K562 (cell line): ENCODE results near the gene BAK1. TPM values are rescaled to one million over a fixed set of nuclear protein-coding genes. Genes with fewer than 3 reads are reported as not detected.

Experiments used
- ATAC-seq: fragments of 200-7000 bp; cut with Tn5 transposase; 3 replicates; pipeline ENCODE4 v1.9.1; 2020; ENCODE audit warnings: moderate library complexity
- BruUV-seq: library from RNA; stranded (reverse); fragments of 400-500 nt; replicated peaks from 2 replicates; lab custom pipeline; 2021; lab: Mats Ljungman, UMichigan
- CTCF ChIA-PET: fragments of 300-600 bp; formaldehyde crosslinking; extraction: SDS; loops from one replicate; lab custom pipeline; 2021; ENCODE audit warnings: low intra/inter-chr PET ratio; lab: Yijun Ruan, JAX
- POLR2A ChIA-PET: fragments of 300-600, 350-650 bp; sonication (Branson Sonifier 250); formaldehyde crosslinking; extraction: SDS; loops from one replicate; lab custom pipeline; 2021; ENCODE audit warnings: antibody characterized with exemption, inconsistent platforms; lab: Yijun Ruan, JAX
- DNase-seq, 4 experiments: peaks; one replicate each; pipeline versions ENCODE4 v3.0.0 to v3.0.0-alpha.2; 2011 to 2018; ENCODE audit warnings: low spot score in 3 of 4, mixed read lengths in 3 of 4; ENCODE audit errors: extremely low read depth in 1 of 4
- FAIRE-seq: peaks from 2 replicates; lab custom pipeline; 2011; peaks lifted over from hg19 to GRCh38; lab: Jason Lieb, UNC
- H2AFZ ChIP-seq: 2 replicates; pipeline ENCODE4 v1.6.0; 2011; ENCODE audit warnings: low read depth, low read length, control low read depth, inconsistent platforms
- H3K27ac ChIP-seq: fragments of 200-600 bp; 3 replicates; pipeline ENCODE4 v1.8.0; 2011; ENCODE audit warnings: low read depth, mild to moderate bottlenecking, control low read depth, inconsistent platforms, low read length, moderate library complexity, mixed read lengths; ENCODE audit errors: extremely low read depth
- H3K27me3 ChIP-seq, 2 experiments: fragments of 300-600 bp in 1 of 2; 2 replicates in 1 of 2; 3 replicates in 1 of 2; pipeline versions ENCODE4 v1.6.0 to v1.8.0; 2011; ENCODE audit warnings: inconsistent platforms in 2 of 2, low read length in 2 of 2, mild to moderate bottlenecking in 1 of 2, mixed read lengths in 1 of 2, moderate library complexity in 1 of 2; ENCODE audit not compliant: control insufficient read depth in 2 of 2, insufficient read depth in 2 of 2
- H3K36me3 ChIP-seq: fragments of 300-600 bp; 3 replicates; pipeline ENCODE4 v1.8.0; 2011; ENCODE audit warnings: mild to moderate bottlenecking, low read length, inconsistent platforms; ENCODE audit not compliant: control insufficient read depth, insufficient read depth
- H3K4me1 ChIP-seq, 2 experiments: fragments of 200-600 bp in 1 of 2; replicated peaks in 1 of 2; 2 replicates in 1 of 2; 3 replicates in 1 of 2; pipeline versions ENCODE4 v1.5.1 to v1.8.0; 2011; ENCODE audit warnings: inconsistent platforms in 2 of 2, low read length in 2 of 2, mild to moderate bottlenecking in 1 of 2, mixed read lengths in 1 of 2, moderate library complexity in 1 of 2; ENCODE audit not compliant: control insufficient read depth in 2 of 2, insufficient read depth in 2 of 2
- H3K4me2 ChIP-seq: 2 replicates; pipeline ENCODE4 v1.6.1; 2011; ENCODE audit warnings: low read length, control low read depth, inconsistent platforms, mixed read lengths; ENCODE audit not compliant: insufficient read depth
- H3K4me3 ChIP-seq: fragments of 200-600 bp; sonication (generic), shearing (Covaris generic); 2 replicates; pipeline ENCODE4 v1.5.1; 2016; ENCODE audit warnings: control low read depth, inconsistent platforms
- H3K79me2 ChIP-seq: fragments of 200-600 bp; 3 replicates; pipeline ENCODE4 v1.8.0; 2011; ENCODE audit warnings: low read length, inconsistent platforms; ENCODE audit not compliant: control insufficient read depth, insufficient read depth
- H3K9ac ChIP-seq, 2 experiments: 2 replicates each; pipeline versions ENCODE4 v1.6.0 to v1.6.1; 2011; ENCODE audit warnings: low read depth in 2 of 2, low read length in 2 of 2, control low read depth in 1 of 2, inconsistent platforms in 1 of 2, mild to moderate bottlenecking in 1 of 2, mixed read lengths in 1 of 2; ENCODE audit not compliant: insufficient read depth in 1 of 2
- H3K9me1 ChIP-seq: one replicate; pipeline ENCODE4 v1.6.0; 2011; ENCODE audit warnings: inconsistent platforms, mild to moderate bottlenecking, low read length, moderate library complexity; ENCODE audit not compliant: control insufficient read depth, insufficient read depth
- H3K9me3 ChIP-seq: replicated peaks from 2 replicates; pipeline ENCODE4 v1.5.1; 2011; ENCODE audit warnings: low read depth, low read length, inconsistent platforms; ENCODE audit not compliant: control insufficient read depth, insufficient read depth
- H4K20me1 ChIP-seq: replicated peaks from 2 replicates; pipeline ENCODE4 v1.6.1; 2011; ENCODE audit warnings: low read length, inconsistent platforms, mixed read lengths; ENCODE audit not compliant: control insufficient read depth, insufficient read depth
- BDP1 ChIP-seq: IDR thresholded peaks from 3 replicates; pipeline ENCODE4 v1.6.1; 2011; ENCODE audit not compliant: insufficient read length, insufficient read depth
- C11orf30 ChIP-seq: fragments of 450-650 bp; IDR thresholded peaks from 2 replicates; pipeline ENCODE4 v1.6.1; 2016; ENCODE audit warnings: low read depth, mild to moderate bottlenecking
- DLX4 ChIP-seq: fragments of 250-450 bp; sonication (Bioruptor Pico); IDR thresholded peaks from 2 replicates; pipeline ENCODE4 v1.6.1; 2021; ENCODE audit warnings: mild to moderate bottlenecking
- HMBOX1 ChIP-seq: sonication (generic); IDR thresholded peaks from 2 replicates; pipeline ENCODE4 v1.6.1; 2016
- KDM4B ChIP-seq, 2 experiments: fragments of 450-650 bp in 1 of 2; sonication (generic) in 1 of 2; IDR thresholded peaks; 2 replicates each; pipeline ENCODE4 v1.6.1; 2016 to 2017; ENCODE audit warnings: borderline replicate concordance in 2 of 2, antibody characterized with exemption in 1 of 2, low read depth in 1 of 2, mild to moderate bottlenecking in 1 of 2
- MYNN ChIP-seq, 2 experiments: sonication (generic); formaldehyde crosslinking in 1 of 2; IDR thresholded peaks; 2 replicates each; pipeline versions ENCODE4 v1.5.0 to v1.6.1; 2016 to 2020; ENCODE audit warnings: antibody characterized with exemption in 1 of 2, missing genetic modification reagents in 1 of 2
- PBX2 ChIP-seq, 2 experiments: IDR thresholded peaks in 1 of 2; conservative IDR thresholded peaks in 1 of 2; 2 replicates each; pipeline ENCODE4 v1.6.1; 2016; ENCODE audit warnings: low read depth in 2 of 2, mild to moderate bottlenecking in 1 of 2, missing compliant biosample characterization in 1 of 2, missing genetic modification characterization in 1 of 2, moderate library complexity in 1 of 2
- RBFOX2 ChIP-seq: fragments of 200-400 bp; formaldehyde crosslinking; IDR thresholded peaks from 2 replicates; pipeline ENCODE4 v1.6.1; 2017; ENCODE audit warnings: low read depth, mild to moderate bottlenecking, low read length, moderate library complexity
- SOX6 ChIP-seq: fragments of 450-650 bp; IDR thresholded peaks from 2 replicates; pipeline ENCODE4 v1.6.1; 2014; ENCODE audit warnings: mild to moderate bottlenecking
- TCF3 ChIP-seq: sonication (generic); formaldehyde crosslinking; IDR thresholded peaks from 2 replicates; pipeline ENCODE4 v1.4.0; 2020; ENCODE audit warnings: mild to moderate bottlenecking, missing genetic modification reagents
- VEZF1 ChIP-seq: fragments of 200-800 bp; sonication (Bioruptor generic); IDR thresholded peaks from 2 replicates; pipeline ENCODE4 v1.6.1; 2017; ENCODE audit warnings: missing genetic modification characterization, missing compliant biosample characterization
- ZFPM2 ChIP-seq: fragments of 250-450 bp; sonication (Bioruptor Pico); IDR thresholded peaks from 2 replicates; pipeline ENCODE4 v1.5.1; 2022; ENCODE audit warnings: mild to moderate bottlenecking
- ZNF133 ChIP-seq: fragments of 250-450 bp; sonication (Bioruptor Pico); IDR thresholded peaks from 2 replicates; pipeline ENCODE4 v1.4.0; 2020; ENCODE audit warnings: mild to moderate bottlenecking
- ZNF695 ChIP-seq: fragments of 450-650 bp; formaldehyde crosslinking; IDR thresholded peaks from 2 replicates; pipeline ENCODE4 v1.4.0; 2020; ENCODE audit warnings: mild to moderate bottlenecking, moderate library complexity
- ZNF764 ChIP-seq: fragments of 250-450 bp; sonication (Bioruptor Pico); IDR thresholded peaks from 2 replicates; pipeline ENCODE4 v1.4.0; 2020; ENCODE audit warnings: low read depth, mild to moderate bottlenecking, moderate library complexity
- WGBS: fragments of 100-300 bp; shearing (Covaris generic); methylation state at CpG from one replicate; pipeline ENCODE4 v1.1.6; 2016; ENCODE audit warnings: low coverage, mixed read lengths; ENCODE audit not compliant: insufficient coverage; ENCODE audit errors: missing lambda C conversion rate; 5-methylcytosine and 5-hydroxymethylcytosine counted together
- in situ Hi-C: fragments of 300-500 bp; cut with MboI; formaldehyde crosslinking; loops from 4 replicates; pipeline ENCODE4 v1.15.0; 2018; ENCODE audit warnings: inconsistent platforms, mixed read lengths
- intact Hi-C: fragments of 100-400 bp; cut with micrococcal nuclease; formaldehyde crosslinking; loops from 2 replicates; pipeline ENCODE4 v1.14.2; 2022
- polyA plus RNA-seq, 8 experiments: library from polyadenylated mRNA; depleted of rRNA in 4 of 8; stranded (reverse) in 5 of 8; unstranded in 3 of 8; fragments of >200 nt; fragmentation: Nextera tagmentation in 2 of 8; fragmentation: Illumina TruSeq in 1 of 8; extraction: Ambion mirVana in 2 of 8; extraction: Trizol in 1 of 8; gene quantifications; 2 replicates each; pipeline versions ENCODE4 v1.2.1 to v1.2.3, GENCODE V29; 2011 to 2014; ENCODE audit warnings: inconsistent platforms in 1 of 8, missing spikeins in 1 of 8
- total RNA-seq, 7 experiments: library from RNA; depleted of rRNA in 6 of 7; stranded (reverse); fragments of >200 nt in 6 of 7; fragmentation: Illumina TruSeq in 2 of 7; extraction: Trizol in 2 of 7; gene quantifications; 2 replicates each; pipeline versions ENCODE4 v1.2.1 to v1.2.3, GENCODE V29; 2011 to 2021; ENCODE audit warnings: low replicate concordance in 1 of 7

The BAK1 gene
- total and polyA plus RNA-seq, 9 of the 15 experiments (the other 6 are each of a cell fraction or from before 2014, with no cell fraction given), result 5.4 to 30.7 (median 18.9) TPM

GRCh38 chr6:33600761-33601160 is 20.7 kb upstream of the BAK1 start:
- ChIA-PET CTCF (no interaction called here), POLR2A (interaction anchor here (0.6 to 1.7 kb wide), 4 partner anchors 9 to 608 kb away, joined by 3 read pairs; no protein-coding TSS in a partner anchor)
- H3K27ac ChIP-seq, result no peak overlapping the region
- ATAC-seq (no peak), FAIRE-seq (no peak), DNase-seq (no peak)
- 8% methylated on average over 5 of the region's 6 CpGs for WGBS
- in situ Hi-C loops, result no loop called here
- no peak for TF ChIP-seq TCF3 (CRISPR knock-in tag)
- no peak for TF ChIP-seq C11orf30
- TF ChIP-seq ZNF133 (CRISPR knock-in tag), result no peak
- no peak for TF ChIP-seq BDP1
- no peak for TF ChIP-seq DLX4 (CRISPR knock-in tag)
- TF ChIP-seq ZFPM2 (CRISPR knock-in tag), result no peak
- TF ChIP-seq PBX2 (CRISPR knock-in tag; IDR thresholded peaks at IDR 0.05; ENCODE audit: low read depth), result no peak
- no peak for TF ChIP-seq PBX2 (tag; conservative IDR thresholded peaks at IDR 0.05; ENCODE audit: low read depth)
- TF ChIP-seq MYNN (IDR thresholded peaks at IDR 0.05), result no peak
- no peak for TF ChIP-seq MYNN (CRISPR knock-in tag; IDR thresholded peaks at IDR 0.05)
- TF ChIP-seq ZNF764, result no peak
- TF ChIP-seq HMBOX1, result no peak
- TF ChIP-seq ZNF695 (CRISPR knock-in tag), result no peak
- no peak for TF ChIP-seq VEZF1 (CRISPR knock-in tag)
- TF ChIP-seq SOX6, result no peak
- TF ChIP-seq KDM4B (IDR thresholded peaks at IDR 0.05; ENCODE audit: borderline replicate concordance in 2 of 2, low read depth in 1 of 2), result no peak
- TF ChIP-seq RBFOX2, result no peak
- H3K27me3 ChIP-seq, result peaks cover 19 to 36% of the 10 kb centered on the region in 2 experiments
- no peaks in the 10 kb centered on the region for H3K36me3 ChIP-seq
- intact Hi-C loops, result no loop called here
- no peak overlapping the region for H3K9ac ChIP-seq
- H3K9me3 ChIP-seq, result no peaks in the 10 kb centered on the region
- H3K79me2 ChIP-seq, result no peaks in the 10 kb centered on the region
- H4K20me1 ChIP-seq, result no peaks in the 10 kb centered on the region
- no TSS peak for BruUV-seq
- no peaks in the 10 kb centered on the region for H3K9me1 ChIP-seq
- no peak overlapping the region for H3K4me3 ChIP-seq
- H2AFZ ChIP-seq, result no peak overlapping the region
- peaks cover 0 to 3% of the 10 kb centered on the region in 2 experiments; a peak in 1 of 5 replicates for H3K4me1 ChIP-seq
- no peak overlapping the region for H3K4me2 ChIP-seq
